Tibial nerve (tissue), 4 donors: ENCODE results near the gene ZSCAN32. TPM values are rescaled to one million over a fixed set of nuclear protein-coding genes. Genes with fewer than 3 reads are reported as not detected.

Experiments used
- DNase-seq, 2 donors: peaks; one replicate each; pipeline ENCODE4 v3.0.0-alpha.2; 2019; ENCODE audit warnings: low spot score in 2 of 2
- H3K27ac ChIP-seq, 4 donors: fragments of 200-600 bp; sonication (generic) in 3 of 4; one replicate each; pipeline ENCODE4 v1.5.1; 2017 to 2019; ENCODE audit warnings: mild to moderate bottlenecking in 1 of 4
- H3K27me3 ChIP-seq, 2 donors: fragments of 200-600 bp; sonication (generic) in 1 of 2; one replicate each; pipeline versions ENCODE4 v1.5.1 to v1.6.0; 2017 to 2019
- H3K36me3 ChIP-seq, 3 donors: fragments of 200-600 bp; sonication (generic); one replicate each; pipeline ENCODE4 v1.5.1; 2018 to 2019
- H3K4me1 ChIP-seq, 4 donors: fragments of 200-600 bp; sonication (generic) in 3 of 4; one replicate each; pipeline ENCODE4 v1.5.1; 2017 to 2019
- H3K4me3 ChIP-seq, 4 donors: fragments of 200-600 bp; sonication (generic) in 3 of 4; one replicate each; pipeline ENCODE4 v1.5.1; 2017 to 2019; ENCODE audit warnings: mild to moderate bottlenecking in 1 of 4, moderate library complexity in 1 of 4
- H3K9me3 ChIP-seq, 4 donors: fragments of 200-600 bp; sonication (generic) in 3 of 4; one replicate each; pipeline ENCODE4 v1.5.1; 2017 to 2019
- CTCF ChIP-seq, 5 experiments: fragments of 200-600 bp in 3 of 5; fragments of 450-650 bp in 2 of 5; sonication (generic) in 3 of 5; IDR thresholded peaks; one replicate each; pipeline ENCODE4 v1.5.1; 2016 to 2019; ENCODE audit warnings: antibody characterized with exemption in 5 of 5, mild to moderate bottlenecking in 3 of 5, moderate library complexity in 2 of 5
- EP300 ChIP-seq, 2 donors: sonication (generic); formaldehyde crosslinking; IDR thresholded peaks; one replicate each; pipeline ENCODE4 v1.6.1; 2017; ENCODE audit warnings: antibody characterized with exemption in 2 of 2, mild to moderate bottlenecking in 1 of 2
- POLR2A ChIP-seq, 2 donors: fragments of 450-650 bp; IDR thresholded peaks; one replicate each; pipeline ENCODE4 v1.6.1; 2017; ENCODE audit warnings: antibody characterized with exemption in 2 of 2, mild to moderate bottlenecking in 2 of 2, moderate library complexity in 2 of 2
- WGBS, 2 donors: methylation state at CpG; one replicate each; pipeline ENCODE4 v1.1.5; 2018; 5-methylcytosine and 5-hydroxymethylcytosine counted together
- total RNA-seq, 4 donors: library from RNA; depleted of rRNA; stranded (reverse); fragments of >200 nt; gene quantifications; one replicate each; pipeline ENCODE4 v1.1.0, GENCODE V29; 2016

The ZSCAN32 gene
- total RNA-seq, 4 donors from 2014 or later = 8.7 to 22.3 (median 14.0) TPM

GRCh38 chr16:3400446-3400778, 392 bp downstream of the ZSCAN32 start:
- DNase-seq = no peak
- Histone ChIP-seq H3K27ac (peak overlapping the region in 3 of 4 donors; percentile 88 to 92 (median 90)), H3K4me3 (peak overlapping the region; percentile 93 to 99 (median 96)), H3K36me3 (peaks cover 2 to 60% (median 28%) of the 10 kb centered on the region in 3 donors), H3K27me3 (no peaks in the 10 kb centered on the region), H3K9me3 (peaks cover 0 to 51% (median 4%) of the 10 kb centered on the region in 4 donors), H3K4me1 (peaks cover 0 to 40% (median 14%) of the 10 kb centered on the region in 4 donors)
- TF ChIP-seq CTCF (IDR thresholded peaks at IDR 0.05) (no peak), POLR2A (IDR thresholded peaks at IDR 0.05) (no peak), EP300 (IDR thresholded peaks at IDR 0.05) (no peak)
- 1 to 2% methylated on average over 17 to 18 of the region's 18 CpGs for WGBS, 2 donors

GRCh38 chr16:3389663-3390338, 11.0 kb downstream of the ZSCAN32 start:
- H3K9me3 ChIP-seq = peaks cover 0 to 85% (median 35%) of the 10 kb centered on the region in 4 donors
- no peak overlapping the region for H3K27ac ChIP-seq
- H3K36me3 ChIP-seq = peaks cover 6 to 92% (median 65%) of the 10 kb centered on the region in 3 donors
- no peak overlapping the region for H3K4me3 ChIP-seq
- no peak for DNase-seq
- WGBS, 2 donors = 89 to 90% methylated on average over 9 of the region's 9 CpGs
- no peaks in the 10 kb centered on the region for H3K27me3 ChIP-seq
- TF ChIP-seq EP300 (IDR thresholded peaks at IDR 0.05) (no peak), CTCF (IDR thresholded peaks at IDR 0.05) (no peak), POLR2A (IDR thresholded peaks at IDR 0.05) (no peak)
- H3K4me1 ChIP-seq = no peaks in the 10 kb centered on the region

GRCh38 chr16:3388325-3388724, 12.5 kb downstream of the ZSCAN32 start:
- no peak for DNase-seq
- no peaks in the 10 kb centered on the region for H3K4me1 ChIP-seq
- no peak for TF ChIP-seq POLR2A (IDR thresholded peaks at IDR 0.05)
- TF ChIP-seq EP300 (IDR thresholded peaks at IDR 0.05) = no peak
- TF ChIP-seq CTCF (IDR thresholded peaks at IDR 0.05) = no peak
- no peak overlapping the region for H3K4me3 ChIP-seq
- no peaks in the 10 kb centered on the region for H3K27me3 ChIP-seq
- peaks cover under 1 to 70% (median 49%) of the 10 kb centered on the region in 4 donors for H3K9me3 ChIP-seq
- H3K36me3 ChIP-seq = peaks cover 14 to 92% (median 63%) of the 10 kb centered on the region in 3 donors
- 96% methylated on average over 6 of the region's 6 CpGs for WGBS, 2 donors
- no peak overlapping the region for H3K27ac ChIP-seq

DNA sequence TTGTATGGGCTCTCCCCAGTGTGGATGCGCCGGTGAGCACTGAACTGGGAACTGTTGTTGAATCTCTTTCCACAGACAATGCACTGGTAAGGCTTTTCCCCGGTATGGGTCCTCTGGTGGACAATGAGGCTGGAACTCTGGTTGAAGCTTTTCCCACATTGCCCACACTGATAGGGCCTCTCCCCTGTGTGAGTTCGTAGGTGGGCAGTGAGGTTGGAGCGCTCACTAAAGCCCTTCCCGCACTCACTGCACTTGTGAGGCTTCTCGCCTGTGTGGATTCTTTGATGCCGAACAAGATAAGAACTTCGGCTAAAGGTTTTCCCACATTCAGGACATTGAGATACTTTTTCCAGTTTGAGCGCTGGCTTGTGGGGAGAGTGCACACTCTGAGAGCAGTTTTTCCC, 17.8 kb downstream of the ZSCAN32 start:
- no peak for DNase-seq
- Histone ChIP-seq H3K4me1 (no peaks in the 10 kb centered on the region), H3K27ac (no peak overlapping the region), H3K36me3 (peaks cover 16 to 93% (median 36%) of the 10 kb centered on the region in 3 donors), H3K9me3 (peaks cover 17 to 82% (median 30%) of the 10 kb centered on the region in 4 donors), H3K4me3 (no peak overlapping the region), H3K27me3 (no peaks in the 10 kb centered on the region)
- 96 to 97% methylated on average over 10 of the region's 10 CpGs for WGBS, 2 donors
- no peak for TF ChIP-seq EP300 (IDR thresholded peaks at IDR 0.05)
- no peak for TF ChIP-seq POLR2A (IDR thresholded peaks at IDR 0.05)
- no peak for TF ChIP-seq CTCF (IDR thresholded peaks at IDR 0.05)

GRCh38 chr16:3377917-3378316, 22.9 kb downstream of the ZSCAN32 start:
- Histone ChIP-seq H3K27ac (no peak overlapping the region), H3K27me3 (no peaks in the 10 kb centered on the region), H3K4me1 (no peaks in the 10 kb centered on the region), H3K36me3 (peaks cover 3 to 96% (median 7%) of the 10 kb centered on the region in 3 donors), H3K9me3 (peaks cover 0 to 77% (median 17%) of the 10 kb centered on the region in 4 donors), H3K4me3 (no peak overlapping the region)
- TF ChIP-seq EP300 (IDR thresholded peaks at IDR 0.05) = no peak
- TF ChIP-seq POLR2A (IDR thresholded peaks at IDR 0.05) = no peak
- no peak for TF ChIP-seq CTCF (IDR thresholded peaks at IDR 0.05)
- DNase-seq = no peak
